T-helper 2 cell treated with Interferon-gamma antibody and Interleukin-4, amounts not matched to agents 100 ng/mL and 5 ng/mL, for 36 hours (primary cell): Measurements from ENCODE around the gene ADARB2. TPM values are rescaled to one million over a fixed set of nuclear protein-coding genes. Genes with fewer than 3 reads are reported as not detected.
"Not testable (repeated sequence)": the region's sequence is repeated elsewhere in the genome, so short reads cannot be mapped to it uniquely, and the experiment has no call there.

Experiments used
- intact Hi-C: fragments of 100-400 bp; cut with micrococcal nuclease; formaldehyde crosslinking; loops from one replicate; pipeline ENCODE4 v1.15.1; 2023
- total RNA-seq: library from RNA; stranded (reverse); gene quantifications from 2 replicates; pipeline ENCODE4 v1.2.3, GENCODE V29; 2022

ADARB2 gene
- total RNA-seq, 1 donor from 2014 or later, result not detected

DNA sequence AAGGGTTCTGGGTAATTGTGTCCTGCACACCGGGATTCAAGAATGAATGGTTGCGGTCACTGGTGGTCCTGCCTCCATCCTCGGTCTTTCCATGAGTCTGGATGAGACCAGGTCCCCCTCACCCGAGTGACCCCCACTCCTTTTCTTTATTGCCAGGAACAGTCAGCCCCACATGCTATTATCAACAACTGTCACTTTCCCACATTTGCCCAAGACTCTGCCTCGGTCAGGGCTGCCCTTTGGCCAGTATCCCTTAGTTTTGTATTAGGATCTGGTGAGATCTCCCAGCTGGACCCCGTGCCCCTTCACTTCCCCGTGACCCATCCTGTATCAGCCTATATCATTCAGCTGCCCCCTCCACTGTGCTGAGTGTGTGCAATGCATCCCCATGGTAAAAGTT is 288.3 kb downstream of the ADARB2 start:
- intact Hi-C loops, result no loop called here

- intact Hi-C loops, result no loop called here
These were observed 288.9 kb downstream of the ADARB2 start for GRCh38 chr10:1448252-1448930.

DNA sequence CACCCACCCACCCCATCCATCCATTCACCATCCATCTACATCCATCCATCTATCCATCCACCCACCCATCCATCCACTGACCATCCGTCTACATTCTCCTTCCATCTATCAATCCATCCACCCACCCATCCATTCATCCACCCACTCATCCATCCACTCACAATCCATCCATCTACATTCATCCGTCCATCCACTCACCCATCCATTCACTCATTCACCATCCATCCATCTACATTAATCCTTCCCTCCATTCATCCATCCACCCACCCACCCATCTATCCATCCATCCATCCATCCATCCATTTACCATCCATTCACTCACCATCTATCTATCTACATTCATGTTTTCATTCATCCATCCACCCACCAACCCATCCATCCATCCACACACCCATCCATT is 292.5 kb downstream of the ADARB2 start:
- intact Hi-C loops, result no loop called here

- intact Hi-C loops, result no loop called here
These were observed 296.4 kb downstream of the ADARB2 start for GRCh38 chr10:1440897-1441296.

GRCh38 chr10:1434912-1435692 is 302.2 kb downstream of the ADARB2 start:
- intact Hi-C loops, result no loop called here

- intact Hi-C loops, result no loop called here
These were observed 303.1 kb downstream of the ADARB2 start for GRCh38 chr10:1434202-1434601.

DNA sequence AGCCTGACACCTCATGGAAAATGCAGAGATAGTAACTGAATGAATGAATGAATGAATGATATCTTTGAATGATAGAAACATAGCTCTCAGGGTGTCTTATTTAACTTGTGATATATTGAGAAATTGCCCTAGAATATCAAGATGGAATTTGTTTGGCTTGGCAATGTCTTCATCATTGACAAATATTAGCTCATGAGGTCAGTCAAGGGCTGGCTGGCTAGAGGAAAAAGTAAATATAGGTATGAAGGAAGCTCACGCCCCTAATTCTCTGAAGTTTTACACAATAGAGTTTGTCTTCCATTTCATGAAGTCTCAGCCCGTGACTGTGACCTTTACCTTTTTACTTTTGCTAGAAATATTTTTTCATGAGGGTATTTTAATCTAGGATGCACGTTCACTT is 305.2 kb downstream of the ADARB2 start:
- intact Hi-C loops, result no loop called here

DNA sequence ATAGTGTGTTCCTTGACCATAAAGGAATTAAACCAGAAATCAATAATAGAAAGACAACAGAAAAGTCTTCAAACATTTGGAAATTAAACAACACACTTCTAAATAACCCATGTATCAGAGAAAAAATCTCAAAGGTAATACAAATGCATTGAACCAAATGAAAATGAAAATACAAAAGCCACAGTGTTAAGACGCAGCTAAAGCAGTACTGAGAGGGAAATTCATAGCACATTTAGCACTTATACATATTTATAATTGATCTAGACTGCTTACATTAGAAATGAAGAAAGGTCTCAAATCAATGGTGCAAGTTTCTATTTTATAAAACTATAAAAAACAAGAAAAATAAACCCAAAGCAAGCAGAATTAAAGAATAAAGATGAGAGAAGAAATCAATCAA is 306.1 kb downstream of the ADARB2 start:
- intact Hi-C loops, result no loop called here

DNA sequence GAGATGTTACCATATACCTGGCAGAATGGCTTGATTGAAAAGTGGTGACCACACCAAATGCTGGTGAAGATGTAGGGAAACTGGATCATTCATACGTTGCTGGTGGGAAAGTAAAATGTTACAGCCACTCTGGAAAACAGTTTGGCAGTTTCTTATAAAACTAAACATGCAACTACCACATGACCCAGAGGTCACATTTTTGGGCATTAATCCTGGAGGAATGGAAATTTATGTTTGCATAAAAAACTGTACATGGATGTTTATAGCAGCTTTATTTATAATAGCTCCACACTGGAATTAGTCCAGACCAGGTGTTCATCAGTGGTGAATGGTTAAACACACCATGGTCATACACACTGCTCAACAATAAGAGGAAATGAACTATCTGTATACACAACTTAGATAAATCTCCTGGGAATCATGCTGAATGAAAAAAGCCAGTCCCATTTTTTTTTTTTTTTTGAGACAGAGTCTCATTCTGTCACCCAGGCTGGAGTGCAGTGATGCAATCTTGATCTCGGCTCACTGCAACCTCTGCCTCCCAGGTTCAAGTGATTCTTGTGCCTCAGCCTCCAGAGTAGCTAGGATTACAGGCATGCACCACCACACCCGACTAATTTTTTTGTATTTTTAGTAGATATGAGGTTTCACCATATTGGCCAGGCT is 309.7 kb downstream of the ADARB2 start:
- intact Hi-C loops, result not testable (repeated sequence)

DNA sequence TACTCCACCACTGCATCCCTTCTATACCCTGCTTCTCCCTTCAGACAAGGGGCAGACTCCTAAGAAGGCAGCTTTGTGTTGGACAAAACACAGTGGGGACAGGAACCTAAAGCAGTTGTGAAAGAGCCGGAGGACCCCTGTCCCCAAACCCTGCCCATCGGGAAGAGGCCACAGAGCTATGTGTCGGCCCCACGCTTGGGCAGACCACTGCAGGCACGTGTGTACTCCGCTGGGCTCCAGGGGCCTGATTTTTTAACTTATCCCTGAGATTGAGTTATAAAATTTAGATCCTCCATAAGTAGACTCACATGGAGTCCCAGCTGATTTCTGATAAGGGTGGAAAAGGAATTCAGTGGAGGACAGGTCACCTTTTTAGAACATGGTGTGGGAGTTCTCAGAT is 310.5 kb downstream of the ADARB2 start:
- intact Hi-C loops, result no loop called here

DNA sequence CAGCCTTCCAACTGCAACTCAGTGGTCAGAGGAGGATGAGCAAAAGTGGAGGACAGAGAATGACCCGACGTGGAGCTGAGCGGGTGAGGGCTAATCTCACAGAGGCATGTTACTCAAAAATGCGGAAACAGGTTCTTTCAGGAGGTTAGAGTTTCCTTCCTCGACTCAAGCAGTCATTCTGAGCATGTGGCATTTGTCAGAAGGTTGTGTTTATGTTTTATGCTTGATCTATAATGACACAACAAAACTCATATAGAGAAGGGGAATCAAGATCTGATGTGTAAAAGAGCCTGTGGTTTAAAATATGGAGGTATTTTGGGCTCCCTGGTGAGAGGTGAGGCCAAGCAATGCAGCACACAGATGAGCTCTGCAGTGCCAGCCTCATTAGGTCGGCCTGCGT is 311.4 kb downstream of the ADARB2 start:
- intact Hi-C loops, result no loop called here

DNA sequence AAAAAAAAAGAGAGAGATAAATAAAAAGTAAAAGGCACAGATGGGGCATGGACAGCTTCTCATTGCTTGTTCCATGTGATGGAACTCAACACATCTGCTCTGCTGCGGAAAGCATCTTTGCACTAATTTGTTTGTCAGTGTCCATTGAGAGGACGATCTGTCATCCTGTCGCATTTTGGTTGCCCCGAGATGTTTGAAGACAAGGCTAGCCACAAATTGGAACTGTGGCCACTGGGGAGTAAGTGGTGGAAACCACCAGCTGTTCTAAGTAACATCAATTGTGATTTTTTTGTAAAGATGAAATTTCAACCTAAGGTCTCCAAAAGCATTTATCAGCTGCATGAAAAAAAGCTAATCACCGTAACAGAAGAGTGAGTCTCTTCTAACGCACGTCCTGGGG is 312.7 kb downstream of the ADARB2 start:
- intact Hi-C loops, result no loop called here

DNA sequence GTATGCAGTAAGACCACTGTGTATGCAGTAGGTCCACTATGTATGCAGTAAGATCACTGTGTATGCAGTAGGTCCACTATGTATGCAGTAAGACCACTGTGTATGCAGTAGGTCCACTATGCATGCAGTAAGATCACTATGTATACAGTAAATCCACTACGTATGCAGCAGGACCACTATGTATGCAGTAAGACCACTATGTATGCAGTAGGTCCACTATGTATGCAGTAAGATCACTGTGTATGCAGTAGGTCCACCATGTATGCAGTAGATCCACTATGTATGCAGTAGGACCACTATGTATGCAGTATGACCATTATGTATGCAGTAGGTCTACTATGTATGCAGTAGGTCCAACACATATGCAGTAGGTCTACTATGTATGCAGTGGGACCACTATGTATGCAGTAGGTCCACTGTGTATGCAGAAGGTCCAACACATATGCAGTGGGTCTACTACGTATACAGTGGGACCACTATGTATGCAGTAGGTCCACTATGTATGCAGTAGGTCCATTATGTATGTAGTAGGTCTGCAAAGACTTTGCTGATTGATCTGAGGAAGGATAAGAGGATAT is 313.6 kb downstream of the ADARB2 start:
- intact Hi-C loops, result no loop called here

DNA sequence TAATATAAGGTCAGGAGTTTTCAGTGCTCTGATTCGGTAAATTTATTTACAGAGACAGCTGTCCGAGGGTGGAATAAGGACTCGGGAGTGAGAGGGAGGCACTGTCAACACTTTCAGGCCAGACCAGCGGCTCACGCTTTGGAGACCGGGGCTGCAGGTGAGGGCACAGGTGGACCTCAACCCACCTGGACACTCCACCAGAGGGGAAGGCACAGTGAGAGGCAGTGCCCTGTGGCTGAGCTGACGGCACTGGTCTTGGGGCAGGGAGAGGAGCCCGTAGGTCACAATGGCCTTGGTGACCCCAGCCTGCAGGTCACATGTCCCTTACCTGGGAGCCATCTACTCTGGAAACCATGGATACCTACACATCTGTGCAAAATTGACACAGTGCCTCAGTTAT is 315.1 kb downstream of the ADARB2 start:
- intact Hi-C loops, result no loop called here

DNA sequence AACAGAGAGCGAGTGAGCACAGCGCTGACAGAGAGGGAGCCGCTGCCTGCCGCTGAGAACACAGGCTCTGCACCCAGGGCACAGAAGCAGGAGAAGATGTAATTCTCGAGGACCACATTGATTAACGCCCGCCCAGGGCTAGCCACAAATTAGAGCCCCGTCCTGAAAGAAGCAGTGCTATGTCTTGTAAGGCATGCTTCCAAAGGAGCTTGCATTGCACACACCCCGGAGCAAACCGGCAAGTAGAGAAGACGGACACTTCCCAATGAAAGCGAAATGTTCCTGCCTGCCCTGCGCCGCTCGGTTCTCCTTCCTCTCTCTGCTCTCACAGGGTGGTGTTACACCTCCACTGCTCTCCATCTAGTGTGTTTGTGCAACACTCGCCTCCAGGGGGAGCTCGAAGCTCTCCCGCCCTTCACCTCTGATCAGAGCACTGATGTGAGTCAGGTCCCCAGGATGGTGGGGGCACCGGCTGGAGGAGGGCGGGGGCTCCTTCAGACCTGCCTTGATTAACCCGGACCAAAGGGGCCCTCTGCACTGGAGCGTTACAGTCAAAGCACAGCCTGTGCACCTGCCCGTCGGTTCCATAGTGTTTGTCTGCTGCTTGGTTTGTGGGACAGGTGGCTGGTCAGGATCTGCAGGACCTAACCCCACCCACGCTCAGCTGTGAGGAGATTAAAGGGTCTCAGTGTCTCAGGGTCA is 316.5 kb downstream of the ADARB2 start:
- intact Hi-C loops, result no loop called here

DNA sequence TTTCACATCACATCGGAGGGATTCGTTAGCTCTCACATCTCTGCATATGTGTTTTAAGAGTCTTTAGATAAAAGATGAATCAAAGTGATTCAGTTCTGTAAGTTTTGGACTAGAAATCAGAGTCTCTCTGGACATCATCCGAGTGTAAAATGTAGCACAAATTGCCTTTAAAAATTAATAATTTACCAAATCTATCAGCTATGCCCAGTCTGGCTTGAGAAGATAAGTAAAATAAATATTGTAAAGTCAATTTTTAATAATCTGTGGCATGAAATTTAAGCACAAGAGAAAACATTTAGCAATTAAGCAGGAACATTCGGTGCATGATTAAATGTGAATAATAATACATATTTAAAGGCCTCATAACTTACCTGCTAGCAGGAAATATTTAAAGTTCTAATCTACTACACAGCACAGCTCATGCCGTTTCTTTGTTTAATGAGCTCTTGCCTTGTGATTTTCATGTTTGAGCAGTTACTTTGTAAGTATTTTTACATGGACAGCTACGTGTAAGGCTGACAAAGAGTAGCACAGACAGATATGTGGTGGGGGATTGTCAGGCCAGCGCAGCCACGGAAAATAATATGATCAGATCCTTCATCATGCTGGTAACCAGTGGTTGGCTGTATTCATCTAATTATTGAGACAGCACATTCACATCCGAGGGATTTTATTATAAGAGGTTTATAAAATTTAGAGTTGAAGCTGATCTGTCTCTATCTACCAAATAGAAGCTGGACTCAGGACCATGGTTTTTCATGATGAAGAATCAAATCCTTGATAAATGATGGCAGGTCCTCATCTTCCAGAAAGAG is 317.3 kb downstream of the ADARB2 start:
- intact Hi-C loops, result no loop called here

DNA sequence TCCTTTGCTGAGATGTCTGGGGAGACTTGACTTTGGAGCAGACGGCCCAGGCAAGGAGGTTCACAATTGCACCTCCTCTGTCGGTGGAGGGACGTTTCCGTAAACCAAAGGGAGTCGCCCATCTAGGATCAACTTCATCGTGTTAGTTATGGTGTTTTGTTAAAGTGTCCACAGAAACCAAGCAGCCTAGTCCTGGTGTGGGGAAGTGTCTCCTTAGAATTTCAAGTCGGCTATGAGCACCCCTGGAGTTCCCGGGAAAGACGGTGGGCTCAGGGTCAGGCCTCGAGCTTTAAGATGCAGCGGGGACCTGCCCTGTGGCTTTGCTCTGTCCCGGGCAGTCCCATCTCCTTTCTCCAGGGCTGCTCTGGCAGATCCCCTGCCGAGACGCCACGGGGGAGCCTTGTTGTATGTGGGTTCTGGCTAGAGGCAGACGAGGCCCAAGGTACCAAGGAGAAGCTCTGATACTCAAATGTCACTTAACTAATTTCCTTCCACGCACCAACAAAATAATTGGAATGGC is 319.2 kb downstream of the ADARB2 start:
- intact Hi-C loops, result no loop called here

DNA sequence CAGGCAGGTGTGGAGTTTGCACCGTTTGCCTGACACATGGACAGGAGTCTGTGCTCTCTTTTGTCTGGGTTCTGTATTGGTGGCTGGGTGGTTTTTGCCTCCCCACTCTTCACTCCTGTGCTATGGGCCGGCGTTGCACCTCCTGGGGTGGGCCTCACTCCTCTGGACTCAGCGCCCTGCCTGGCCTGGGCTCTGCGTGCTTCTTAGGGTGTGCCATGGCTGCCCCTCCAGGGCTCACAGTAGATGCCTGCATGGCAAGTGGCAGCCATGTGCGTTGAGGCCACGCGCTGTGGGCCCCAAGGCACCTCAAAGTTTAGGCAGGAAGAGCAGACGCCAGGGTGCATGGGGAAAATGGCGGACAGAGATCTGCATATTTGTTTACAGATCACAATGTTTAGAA is 319.8 kb downstream of the ADARB2 start:
- intact Hi-C loops, result no loop called here

DNA sequence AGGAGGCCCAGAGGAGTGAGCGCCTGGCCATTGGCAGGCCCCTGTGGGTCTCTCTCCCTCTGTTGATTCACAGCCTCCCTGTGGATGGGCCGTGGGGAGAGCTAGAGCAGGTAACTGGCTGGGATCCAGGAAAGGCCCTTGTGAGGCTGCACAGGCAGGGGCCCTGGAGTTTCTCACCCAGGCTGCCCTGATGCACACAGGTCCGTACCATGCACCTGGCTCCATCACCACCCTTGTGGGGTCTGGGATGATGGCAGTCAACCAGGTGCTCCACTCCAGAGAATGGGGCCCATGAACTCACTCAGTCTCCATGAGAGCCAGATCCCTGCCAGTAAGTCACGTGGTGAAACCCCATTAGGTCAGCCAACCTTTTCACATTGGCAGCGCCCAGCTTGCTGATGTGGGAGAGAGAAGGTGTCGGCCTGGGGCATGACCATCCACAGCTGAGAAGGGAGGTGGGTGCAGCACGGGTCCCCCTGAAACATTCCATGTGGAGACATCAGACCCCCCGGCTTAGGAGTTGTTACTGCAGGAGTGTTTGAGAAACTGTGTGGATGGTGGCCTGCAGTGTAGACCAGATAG is 320.8 kb downstream of the ADARB2 start:
- intact Hi-C loops, result no loop called here

- intact Hi-C loops, result no loop called here
These were observed 322.4 kb downstream of the ADARB2 start for GRCh38 chr10:1414893-1415292.
